Measurements from ENCODE around the gene DERL2.

DERL2 gene

DNA sequence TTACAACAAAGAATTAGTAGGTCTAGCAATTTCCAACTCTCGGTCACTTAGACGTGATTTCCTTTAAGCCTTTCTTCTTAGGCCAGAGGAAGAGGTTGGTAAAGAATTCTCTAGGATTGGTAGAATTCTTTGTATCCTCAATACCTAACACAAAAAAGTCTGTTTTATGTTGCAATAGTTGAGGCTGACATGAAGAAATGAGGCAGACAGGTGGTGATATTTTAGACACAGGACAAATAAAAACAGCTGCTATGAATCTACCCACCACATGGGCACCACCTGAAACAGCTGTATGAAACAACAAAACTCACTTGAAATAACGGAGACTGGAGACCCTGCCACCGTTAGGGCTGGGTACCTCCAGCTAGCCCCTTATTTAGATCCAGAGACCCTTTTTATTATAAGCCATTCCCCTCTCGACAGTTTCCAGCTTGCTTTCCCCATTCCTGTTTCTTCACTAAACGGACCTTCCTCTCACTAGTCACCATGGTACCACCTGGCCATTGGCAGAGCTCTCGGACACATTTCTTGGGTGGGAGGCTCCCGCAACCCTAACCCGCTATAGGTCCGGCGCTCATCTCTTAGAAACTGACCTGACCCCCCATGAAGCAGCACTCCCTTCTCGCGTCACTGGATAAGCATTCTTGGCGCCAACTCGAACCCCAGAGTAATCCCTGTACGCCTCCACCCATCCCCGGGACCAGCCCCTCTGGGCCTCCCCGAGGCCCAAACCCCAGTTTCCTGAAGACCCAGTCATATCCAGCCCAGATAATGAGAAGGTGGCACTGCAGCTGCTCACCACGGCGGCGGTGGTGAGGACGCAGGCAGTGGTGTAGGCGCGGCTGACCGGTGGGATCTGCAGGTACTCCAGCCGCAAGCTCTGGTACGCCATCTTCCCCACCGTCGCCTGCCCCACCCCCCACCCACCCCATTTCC lies at the start of gene DERL2:
Gene DERL2 (minus strand): TSS at position 909 of the 936 bp plus-strand sequence. CDS start 17 bp downstream, at position 892.
- no peak for FAIRE-seq
- peak; percentile 71 for DNase-seq (ENCODE audit: insufficient read length, low spot score)

DNA sequence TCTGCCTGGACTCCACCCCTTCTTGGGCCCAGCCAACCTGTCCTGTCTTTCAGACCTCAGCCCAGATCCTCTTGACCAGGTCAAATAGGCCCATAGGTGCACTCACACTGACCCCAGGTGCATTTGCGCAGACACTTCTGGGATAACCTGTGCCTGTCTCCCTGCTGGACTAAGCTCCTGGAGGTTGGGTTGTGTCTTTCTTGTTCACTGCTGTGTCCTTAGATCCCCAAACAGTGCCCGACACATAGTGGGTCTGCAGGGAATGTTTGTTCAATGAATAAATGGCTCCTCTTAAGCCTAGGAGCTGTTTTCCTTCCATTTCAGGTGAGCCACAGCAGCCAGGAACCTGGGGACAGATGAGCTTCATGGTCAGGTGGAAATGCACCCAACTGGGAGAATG lies 49.5 kb upstream of the DERL2 start:
- DNase-seq (ENCODE audit: insufficient read length, low spot score), result no peak
- TF ChIP-seq POLR2A (IDR thresholded peaks at IDR 0.05; ENCODE audit: low read depth, low read length), result no peak
- no peak for FAIRE-seq

More for the DNA sequence above, at the start of gene DERL2:
- TF ChIP-seq POLR2A (IDR thresholded peaks at IDR 0.05; ENCODE audit: low read depth, low read length), result peak; percentile 79

DNA sequence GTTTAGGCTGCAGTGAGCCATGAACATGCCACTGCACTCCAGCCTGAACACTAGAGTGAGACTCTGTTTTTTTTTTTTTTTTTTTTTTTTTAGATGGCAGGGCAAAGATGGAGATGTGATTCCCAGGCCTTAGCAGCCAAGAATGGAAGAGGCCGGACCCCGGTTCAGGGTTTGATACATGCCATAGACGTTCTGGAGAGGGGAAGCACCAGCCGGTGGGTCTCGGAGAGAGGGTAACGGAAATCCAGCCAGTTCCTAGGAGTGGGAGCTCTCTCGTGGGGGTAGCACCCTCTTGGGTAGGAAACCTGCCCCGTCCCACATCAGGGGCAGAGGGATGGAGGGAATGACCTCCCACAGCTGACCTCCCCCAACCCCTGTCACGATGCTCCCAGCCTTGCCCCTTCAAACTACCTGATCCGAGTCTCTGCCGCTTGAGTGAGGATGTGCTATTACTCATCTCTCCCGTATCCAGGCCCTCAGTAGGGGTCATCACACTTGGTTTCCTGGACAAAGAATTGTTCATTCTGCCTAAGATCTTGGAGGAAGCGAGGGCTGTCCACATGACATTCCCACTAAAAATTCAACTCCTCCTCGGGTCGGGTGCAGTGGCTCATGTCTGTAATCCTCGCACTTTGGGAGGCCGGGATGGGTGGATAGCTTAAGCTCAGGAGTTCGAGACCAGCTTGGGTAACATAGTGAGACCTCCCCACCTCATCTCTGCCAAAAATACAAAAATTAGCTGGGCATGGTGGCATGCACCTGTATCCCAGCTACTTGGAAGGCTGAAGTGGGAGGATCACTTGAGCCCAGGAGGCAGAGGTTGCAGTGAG lies 47.7 kb upstream of the DERL2 start:
- FAIRE-seq, result no peak

DNA sequence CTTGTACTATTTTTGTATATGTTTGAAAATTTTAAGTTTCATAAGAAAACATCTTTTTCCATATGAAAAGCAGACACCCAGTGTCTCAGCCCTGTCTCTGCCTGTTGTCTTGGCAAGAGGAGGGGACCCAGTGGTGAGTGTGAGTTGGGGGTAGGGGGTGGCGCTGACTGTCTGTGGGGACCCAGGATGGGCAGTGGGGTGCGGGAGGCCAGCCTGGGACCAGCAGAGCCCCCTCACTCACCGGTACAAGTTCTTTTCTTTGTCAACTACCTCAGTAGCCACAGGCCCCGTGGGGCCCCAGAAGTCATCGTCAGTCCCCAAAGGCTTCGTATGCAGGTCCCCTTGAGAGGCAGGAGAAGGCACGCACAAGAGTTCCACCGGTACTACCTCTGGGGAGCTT lies 46.6 kb upstream of the DERL2 start:
- FAIRE-seq (no peak), DNase-seq (ENCODE audit: insufficient read length, low spot score) (no peak)
- TF ChIP-seq POLR2A (IDR thresholded peaks at IDR 0.05; ENCODE audit: low read depth, low read length), result no peak

More for the DNA sequence above, 47.7 kb upstream of the DERL2 start:
- TF ChIP-seq POLR2A (IDR thresholded peaks at IDR 0.05; ENCODE audit: low read depth, low read length), result no peak
- DNase-seq (ENCODE audit: insufficient read length, low spot score), result no peak

DNA sequence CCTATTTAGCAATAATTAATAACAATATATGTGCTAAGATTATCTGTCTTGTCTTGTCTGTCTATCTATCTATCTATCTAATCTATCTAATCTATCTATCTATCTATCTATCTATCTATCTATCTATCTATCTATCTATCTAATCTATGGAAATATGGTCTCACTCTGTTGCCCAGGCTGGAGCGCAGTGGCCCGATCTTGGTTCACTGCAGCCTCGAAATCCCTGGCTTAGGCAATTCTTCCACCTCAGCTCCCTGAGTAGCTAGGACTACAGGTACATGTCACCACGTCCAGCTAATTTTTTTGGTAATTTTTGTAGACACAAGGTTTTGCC lies 45.1 kb upstream of the DERL2 start:
- FAIRE-seq, result no peak
- TF ChIP-seq POLR2A (IDR thresholded peaks at IDR 0.05; ENCODE audit: low read depth, low read length), result no peak

DNA sequence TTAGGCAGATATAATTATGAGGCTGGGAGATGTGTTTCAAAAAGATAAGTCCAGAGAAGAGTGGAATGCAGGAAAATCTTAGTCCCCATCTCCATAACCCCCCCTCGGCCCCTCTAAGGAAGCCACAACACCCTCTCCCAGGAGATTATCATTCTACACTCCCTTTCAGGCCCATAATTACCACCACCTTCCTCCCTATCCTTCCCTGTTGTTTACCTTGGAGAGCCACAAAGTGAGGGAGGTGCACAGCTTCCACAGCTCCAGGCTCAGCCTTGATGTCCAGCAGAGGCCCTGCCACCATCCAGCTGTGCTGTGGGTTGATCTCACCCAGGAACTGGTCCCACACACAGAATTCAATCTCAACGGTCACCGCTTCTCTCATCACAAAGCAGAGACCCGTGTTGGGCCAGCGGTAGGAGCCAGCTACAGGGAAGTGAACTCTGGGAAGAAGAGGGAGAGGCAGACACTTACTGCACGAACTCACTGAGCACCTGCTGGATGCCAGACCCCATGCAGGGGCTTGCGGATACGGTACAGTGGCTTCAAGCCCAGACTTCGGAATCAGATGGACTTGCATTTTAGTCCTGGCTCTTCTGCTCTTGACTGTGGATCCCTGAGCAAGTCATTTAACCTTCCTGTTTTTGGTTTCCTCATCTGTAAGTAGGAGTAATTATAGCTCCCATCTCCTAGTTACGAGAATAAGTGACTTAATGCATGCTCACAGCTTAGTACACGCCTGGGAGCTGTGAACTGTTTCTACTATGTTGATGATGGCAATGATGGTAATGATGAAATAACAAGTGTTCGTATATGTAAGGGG lies 44.5 kb upstream of the DERL2 start:
- FAIRE-seq, result no peak
- TF ChIP-seq POLR2A (IDR thresholded peaks at IDR 0.05; ENCODE audit: low read depth, low read length), result no peak

More for the DNA sequence above, 45.1 kb upstream of the DERL2 start:
- no peak for DNase-seq (ENCODE audit: insufficient read length, low spot score)

DNA sequence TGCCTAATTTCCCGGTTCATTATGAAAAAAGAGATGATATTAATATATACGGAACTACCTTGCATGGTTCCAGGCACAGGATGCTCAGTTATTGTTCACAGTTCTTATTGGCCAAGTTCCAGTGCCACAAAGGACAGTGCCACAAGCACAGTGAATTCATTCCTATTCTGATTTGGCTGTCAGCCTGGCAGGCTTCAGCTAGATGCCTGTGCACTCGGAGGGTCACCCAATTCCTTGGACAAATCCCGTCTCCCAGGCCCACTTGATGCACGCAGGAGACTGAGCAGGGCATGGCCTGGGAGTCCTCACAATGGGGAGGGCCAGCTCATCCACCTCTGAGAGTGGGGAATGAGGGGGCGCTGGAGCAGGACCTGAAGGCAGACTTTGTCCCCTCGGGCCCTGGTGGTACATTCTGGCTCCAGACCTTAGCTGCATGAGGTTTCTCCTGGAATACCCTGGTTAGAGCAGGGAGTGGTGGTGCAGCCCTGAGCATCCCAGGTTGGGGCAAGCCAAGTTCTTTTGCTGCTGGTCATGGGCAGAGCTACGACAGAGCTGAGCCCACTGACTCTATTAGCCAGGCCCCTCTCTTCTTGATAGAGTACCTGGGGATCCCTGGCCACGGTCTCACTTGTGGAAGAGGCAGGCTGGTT lies 41.7 kb upstream of the DERL2 start:
- no peak for TF ChIP-seq POLR2A (IDR thresholded peaks at IDR 0.05; ENCODE audit: low read depth, low read length)
- no peak for DNase-seq (ENCODE audit: insufficient read length, low spot score)
- no peak for FAIRE-seq

More for the DNA sequence above, 44.5 kb upstream of the DERL2 start:
- no peak for DNase-seq (ENCODE audit: insufficient read length, low spot score)

DNA sequence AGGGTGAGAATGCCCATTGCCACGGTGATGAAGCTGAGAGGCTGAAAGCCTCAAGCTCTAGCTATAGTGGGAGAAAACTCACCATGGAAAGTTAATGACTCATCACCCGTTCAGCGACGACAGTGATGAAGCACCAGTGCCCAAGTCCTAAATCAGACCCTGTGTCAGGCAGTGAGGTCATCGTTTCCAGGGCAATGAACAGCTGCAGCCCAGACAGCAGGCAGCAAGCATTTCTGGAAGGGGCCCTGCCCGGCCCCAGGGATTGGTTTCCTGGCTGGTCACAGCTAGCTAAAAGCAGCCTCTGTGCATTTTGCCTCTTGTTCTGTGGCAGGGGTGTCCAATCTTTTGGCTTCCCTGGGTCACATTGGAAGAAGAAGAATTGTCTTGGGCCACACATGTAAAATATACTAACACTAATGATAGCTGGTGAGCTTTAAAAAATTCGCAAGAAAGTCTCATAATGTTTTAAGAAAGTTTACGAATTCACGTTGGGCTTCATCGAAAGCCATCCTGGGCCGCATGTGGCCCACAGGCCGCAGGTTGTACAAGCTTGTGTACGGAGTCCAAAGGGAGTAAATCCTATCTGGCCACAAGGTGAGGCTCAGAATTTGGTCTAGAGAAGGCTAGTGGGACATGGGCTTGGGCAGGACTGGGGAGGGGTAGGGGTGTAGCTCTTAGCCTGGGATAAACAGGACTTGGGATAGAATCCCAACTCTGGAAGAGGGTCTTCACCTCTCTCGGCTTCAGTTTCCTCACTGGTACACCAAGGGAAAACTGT lies 41.0 kb upstream of the DERL2 start:
- DNase-seq (ENCODE audit: insufficient read length, low spot score) (peak; percentile 89), FAIRE-seq (peak; percentile 94)
- 0 out of 2 replicates have a peak, but pooled peaks have one; percentile 9 for TF ChIP-seq POLR2A (IDR thresholded peaks at IDR 0.05; ENCODE audit: low read depth, low read length)

DNA sequence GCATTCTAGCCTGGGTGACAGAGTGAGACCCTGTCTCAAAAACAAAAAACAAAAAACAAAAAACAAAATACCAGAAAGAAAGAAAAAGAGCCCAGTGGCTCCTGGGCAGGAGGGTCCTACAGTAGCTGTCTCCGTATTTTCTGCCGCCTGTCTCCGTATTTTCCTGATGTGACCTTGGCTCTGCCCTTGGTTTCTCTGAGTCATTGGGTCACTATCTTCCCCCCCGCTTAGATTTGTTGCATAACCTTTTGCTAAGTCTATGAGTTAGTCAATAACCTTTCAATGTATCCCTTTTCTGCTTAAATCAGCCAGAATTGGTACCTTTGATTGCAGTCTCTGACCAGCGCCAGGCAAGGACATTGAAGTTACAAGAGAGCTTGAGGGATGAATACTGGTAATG lies 37.3 kb upstream of the DERL2 start:
- no peak for TF ChIP-seq POLR2A (IDR thresholded peaks at IDR 0.05; ENCODE audit: low read depth, low read length)
- FAIRE-seq (no peak), DNase-seq (ENCODE audit: insufficient read length, low spot score) (no peak)

DNA sequence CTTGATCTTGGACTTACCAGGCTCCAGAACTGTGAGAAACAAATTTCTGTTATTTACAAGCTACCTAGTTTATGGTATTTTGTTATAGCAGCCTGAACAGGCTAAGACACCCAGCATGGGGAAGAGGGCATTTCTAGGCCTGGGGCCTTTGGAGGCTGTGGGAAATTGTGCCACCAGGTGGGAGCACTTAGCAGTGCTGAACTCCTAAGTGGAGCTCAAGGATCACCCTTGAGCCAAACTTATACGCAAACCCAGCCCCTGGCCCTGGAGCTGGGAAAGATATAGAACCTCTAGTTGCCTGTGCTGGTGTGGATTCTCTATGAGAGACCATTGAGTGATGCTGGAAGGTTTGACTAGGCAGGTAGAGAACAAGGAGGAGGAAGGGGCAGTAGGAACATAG lies 36.5 kb upstream of the DERL2 start:
- no peak for DNase-seq (ENCODE audit: insufficient read length, low spot score)
- FAIRE-seq, result no peak
- TF ChIP-seq POLR2A (IDR thresholded peaks at IDR 0.05; ENCODE audit: low read depth, low read length), result no peak

DNA sequence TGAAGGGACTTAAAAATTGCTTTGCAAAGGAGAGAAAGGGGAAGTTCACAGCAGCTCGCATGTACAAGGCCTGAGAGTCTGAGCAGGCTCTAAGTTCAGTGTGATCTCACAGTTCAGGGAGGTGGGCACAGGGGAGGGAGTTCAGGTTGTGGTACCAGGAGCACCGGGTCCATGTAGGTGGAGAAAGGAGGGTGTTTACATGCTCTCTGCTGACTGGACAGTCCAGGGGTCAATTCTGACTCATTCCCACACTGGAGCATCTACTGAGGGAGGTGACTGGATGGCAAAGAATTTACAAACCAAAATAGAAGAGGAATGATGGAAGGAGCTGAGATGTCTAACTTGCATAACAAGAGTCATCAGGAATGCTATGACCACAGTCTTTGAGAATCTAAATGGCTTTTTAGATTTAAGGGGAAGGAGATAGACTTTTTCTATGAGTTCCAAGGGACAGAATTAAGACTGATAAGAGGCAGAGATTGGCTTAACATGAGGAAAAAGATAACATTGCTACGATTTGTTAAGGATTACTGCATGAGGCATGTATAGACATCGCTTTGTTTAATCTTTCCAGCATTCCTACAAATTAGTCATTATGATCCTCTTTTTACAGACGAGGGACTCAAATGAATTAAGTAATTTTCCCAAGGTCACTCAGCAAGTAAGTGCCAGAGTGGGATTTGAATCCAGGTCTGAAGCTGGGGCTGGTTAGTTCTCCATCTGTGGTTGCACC lies 30.2 kb upstream of the DERL2 start:
- DNase-seq (ENCODE audit: insufficient read length, low spot score) (peak; percentile 84), FAIRE-seq (peak; percentile 81)
- TF ChIP-seq POLR2A (IDR thresholded peaks at IDR 0.05; ENCODE audit: low read depth, low read length), result no peak

DNA sequence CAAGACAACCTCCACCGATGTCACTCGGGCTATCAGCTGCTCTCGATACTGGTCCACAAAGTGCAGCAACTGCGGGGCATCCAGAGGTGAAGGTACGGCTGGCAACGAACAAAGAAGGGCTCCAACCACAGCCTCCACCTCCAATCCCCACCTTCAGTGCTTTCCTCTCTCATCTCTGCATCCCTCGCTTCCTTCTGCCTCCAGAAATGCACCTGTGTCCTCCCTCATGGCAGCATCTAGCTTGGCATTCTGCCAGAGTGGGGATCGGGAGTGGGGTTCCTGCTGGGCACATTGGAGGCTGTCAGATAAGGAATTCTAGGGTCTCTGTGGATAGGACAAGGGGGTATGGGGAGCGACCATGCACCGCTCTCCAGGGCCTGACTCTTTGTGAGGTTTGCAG lies 29.0 kb upstream of the DERL2 start:
- no peak for FAIRE-seq
- no peak for DNase-seq (ENCODE audit: insufficient read length, low spot score)
- no peak for TF ChIP-seq POLR2A (IDR thresholded peaks at IDR 0.05; ENCODE audit: low read depth, low read length)

All from H54 (cell line).